K562 (cell line): ENCODE results near the gene CPSF7. TPM values are rescaled to one million over a fixed set of nuclear protein-coding genes. Genes with fewer than 3 reads are reported as not detected.

ENCODE experiments used
- CC2D1A ChIP-seq: fragments of 450-650 bp; IDR thresholded peaks from 2 replicates; pipeline ENCODE4 v1.6.1; 2017; ENCODE audit warnings: mild to moderate bottlenecking
- ELF4 ChIP-seq: fragments of 450-650 bp; formaldehyde crosslinking; IDR thresholded peaks from 2 replicates; pipeline ENCODE4 v1.4.0; 2022; ENCODE audit warnings: missing genetic modification characterization
- GATA2 ChIP-seq: sonication (generic); formaldehyde crosslinking; IDR thresholded peaks from 2 replicates; pipeline ENCODE4 v1.4.0; 2020; ENCODE audit warnings: mild to moderate bottlenecking, missing genetic modification reagents
- KDM5B ChIP-seq: fragments of 200-600 bp; sonication (generic); IDR thresholded peaks from 2 replicates; pipeline ENCODE4 v1.6.1; 2012; ENCODE audit warnings: low read depth, mild to moderate bottlenecking, moderate library complexity, low read length, control low read depth, inconsistent platforms; ENCODE audit not compliant: insufficient replicate concordance
- MXI1 ChIP-seq: IDR thresholded peaks from 2 replicates; pipeline ENCODE4 v1.6.1; 2011; ENCODE audit warnings: low read depth, mild to moderate bottlenecking, improper control_type of control experiment, low read length
- PCBP2 ChIP-seq: fragments of 200-400 bp; formaldehyde crosslinking; IDR thresholded peaks from 2 replicates; pipeline ENCODE4 v1.6.1; 2018; ENCODE audit warnings: low read length, low read depth, mild to moderate bottlenecking, moderate library complexity; ENCODE audit not compliant: poor library complexity, severe bottlenecking
- ZNF444 ChIP-seq: fragments of 250-450 bp; sonication (Bioruptor Pico); IDR thresholded peaks from 2 replicates; pipeline ENCODE4 v1.4.0; 2020; ENCODE audit warnings: mild to moderate bottlenecking, moderate library complexity
- ZZZ3 ChIP-seq: fragments of 450-650 bp; IDR thresholded peaks from 2 replicates; pipeline ENCODE4 v1.6.1; 2016; ENCODE audit warnings: antibody characterized with exemption, mild to moderate bottlenecking, moderate library complexity
- polyA plus RNA-seq, 8 experiments: library from polyadenylated mRNA; depleted of rRNA in 4 of 8; stranded (reverse) in 5 of 8; unstranded in 3 of 8; fragments of >200 nt; fragmentation: Nextera tagmentation in 2 of 8; fragmentation: Illumina TruSeq in 1 of 8; extraction: Ambion mirVana in 2 of 8; extraction: Trizol in 1 of 8; gene quantifications; 2 replicates each; pipeline versions ENCODE4 v1.2.1 to v1.2.3, GENCODE V29; 2011 to 2014; ENCODE audit warnings: inconsistent platforms in 1 of 8, missing spikeins in 1 of 8
- total RNA-seq, 7 experiments: library from RNA; depleted of rRNA in 6 of 7; stranded (reverse); fragments of >200 nt in 6 of 7; fragmentation: Illumina TruSeq in 2 of 7; extraction: Trizol in 2 of 7; gene quantifications; 2 replicates each; pipeline versions ENCODE4 v1.2.1 to v1.2.3, GENCODE V29; 2011 to 2021; ENCODE audit warnings: low replicate concordance in 1 of 7
- TF ChIP-seq, protein P1 (sequence below): fragments of 150-350 bp; conservative IDR thresholded peaks from 2 replicates; pipeline ENCODE4 v1.6.1; 2014; ENCODE audit warnings: low read length
- TF ChIP-seq, protein P2 (sequence below): sonication (generic); formaldehyde crosslinking; IDR thresholded peaks from 2 replicates; pipeline ENCODE4 v1.8.0; 2022; ENCODE audit warnings: mild to moderate bottlenecking, low read depth, missing genetic modification reagents
- TF ChIP-seq, protein P3 (sequence below): fragments of 450-650 bp; IDR thresholded peaks from 2 replicates; pipeline ENCODE4 v1.6.1; 2016; ENCODE audit warnings: mild to moderate bottlenecking, moderate library complexity

CPSF7 gene
- total and polyA plus RNA-seq, 9 of the 15 experiments (the other 6 are each of a cell fraction or from before 2014, with no cell fraction given): 14.8 to 104 (median 44.1) TPM

DNA sequence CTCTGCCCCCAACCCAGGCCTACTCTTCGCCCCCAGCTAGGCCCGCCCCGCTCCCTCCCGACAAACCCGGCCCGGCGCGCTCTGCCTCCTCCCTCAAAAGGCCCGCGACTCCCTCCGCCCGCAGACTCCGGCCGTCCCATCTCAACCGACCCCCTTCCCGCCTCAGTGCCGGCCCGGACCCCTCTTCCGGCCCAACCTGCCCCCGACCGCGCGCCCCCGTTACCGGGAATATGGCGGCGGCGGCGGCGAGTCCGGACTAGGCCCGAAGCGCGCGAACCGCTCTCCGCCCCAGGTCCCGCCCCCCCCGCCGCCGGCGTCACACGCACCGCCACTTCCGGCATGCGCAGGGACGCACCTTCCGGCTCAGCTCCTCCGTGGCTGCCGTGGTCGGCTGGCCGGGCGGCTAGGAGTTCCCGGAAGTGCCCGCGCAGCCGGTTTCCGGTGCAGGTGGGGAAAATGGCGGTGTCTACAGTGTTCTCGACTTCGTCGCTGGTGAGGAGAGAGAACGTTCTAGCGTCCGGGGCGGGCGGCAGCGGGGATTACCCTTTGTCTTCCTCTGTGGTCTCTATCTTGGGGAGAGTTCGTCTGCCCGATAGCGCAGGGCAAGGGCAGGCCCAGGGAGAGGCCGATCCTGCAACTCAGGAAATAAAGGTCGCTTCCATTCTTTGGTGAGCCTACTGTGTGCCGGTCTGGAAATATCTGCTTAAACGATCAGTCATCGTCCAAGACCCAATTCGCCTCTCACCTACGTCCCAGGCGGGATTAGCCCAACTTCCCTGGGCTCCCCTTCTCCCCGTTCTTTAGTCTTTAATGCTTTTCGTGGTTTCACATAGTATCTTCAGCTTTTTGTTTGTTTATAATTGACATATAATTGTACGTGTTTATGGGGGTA lies at the start of gene CPSF7, which contains the start of gene SDHAF2 (continued):
- TF ChIP-seq, protein P1, sequence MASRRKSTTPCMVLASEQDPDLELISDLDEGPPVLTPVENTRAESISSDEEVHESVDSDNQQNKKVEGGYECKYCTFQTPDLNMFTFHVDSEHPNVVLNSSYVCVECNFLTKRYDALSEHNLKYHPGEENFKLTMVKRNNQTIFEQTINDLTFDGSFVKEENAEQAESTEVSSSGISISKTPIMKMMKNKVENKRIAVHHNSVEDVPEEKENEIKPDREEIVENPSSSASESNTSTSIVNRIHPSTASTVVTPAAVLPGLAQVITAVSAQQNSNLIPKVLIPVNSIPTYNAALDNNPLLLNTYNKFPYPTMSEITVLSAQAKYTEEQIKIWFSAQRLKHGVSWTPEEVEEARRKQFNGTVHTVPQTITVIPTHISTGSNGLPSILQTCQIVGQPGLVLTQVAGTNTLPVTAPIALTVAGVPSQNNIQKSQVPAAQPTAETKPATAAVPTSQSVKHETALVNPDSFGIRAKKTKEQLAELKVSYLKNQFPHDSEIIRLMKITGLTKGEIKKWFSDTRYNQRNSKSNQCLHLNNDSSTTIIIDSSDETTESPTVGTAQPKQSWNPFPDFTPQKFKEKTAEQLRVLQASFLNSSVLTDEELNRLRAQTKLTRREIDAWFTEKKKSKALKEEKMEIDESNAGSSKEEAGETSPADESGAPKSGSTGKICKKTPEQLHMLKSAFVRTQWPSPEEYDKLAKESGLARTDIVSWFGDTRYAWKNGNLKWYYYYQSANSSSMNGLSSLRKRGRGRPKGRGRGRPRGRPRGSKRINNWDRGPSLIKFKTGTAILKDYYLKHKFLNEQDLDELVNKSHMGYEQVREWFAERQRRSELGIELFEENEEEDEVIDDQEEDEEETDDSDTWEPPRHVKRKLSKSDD: 0 out of 2 replicates have a peak, but pooled peaks have one; percentile 41
- peak; percentile 32 for TF ChIP-seq PCBP2
- TF ChIP-seq CC2D1A: no peak
- no peak for TF ChIP-seq ZNF444 (CRISPR knock-in tag)
- TF ChIP-seq MXI1: no peak
- 0 out of 2 replicates have a peak, but pooled peaks have one; percentile 74 for TF ChIP-seq ELF4 (CRISPR knock-in tag)
- TF ChIP-seq KDM5B: peak; percentile 78
- TF ChIP-seq, protein P2, sequence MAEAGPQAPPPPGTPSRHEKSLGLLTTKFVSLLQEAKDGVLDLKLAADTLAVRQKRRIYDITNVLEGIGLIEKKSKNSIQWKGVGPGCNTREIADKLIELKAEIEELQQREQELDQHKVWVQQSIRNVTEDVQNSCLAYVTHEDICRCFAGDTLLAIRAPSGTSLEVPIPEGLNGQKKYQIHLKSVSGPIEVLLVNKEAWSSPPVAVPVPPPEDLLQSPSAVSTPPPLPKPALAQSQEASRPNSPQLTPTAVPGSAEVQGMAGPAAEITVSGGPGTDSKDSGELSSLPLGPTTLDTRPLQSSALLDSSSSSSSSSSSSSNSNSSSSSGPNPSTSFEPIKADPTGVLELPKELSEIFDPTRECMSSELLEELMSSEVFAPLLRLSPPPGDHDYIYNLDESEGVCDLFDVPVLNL (CRISPR knock-in tag): peak; percentile 86; the same call in 1 of the 2 replicates
- TF ChIP-seq, protein P3, sequence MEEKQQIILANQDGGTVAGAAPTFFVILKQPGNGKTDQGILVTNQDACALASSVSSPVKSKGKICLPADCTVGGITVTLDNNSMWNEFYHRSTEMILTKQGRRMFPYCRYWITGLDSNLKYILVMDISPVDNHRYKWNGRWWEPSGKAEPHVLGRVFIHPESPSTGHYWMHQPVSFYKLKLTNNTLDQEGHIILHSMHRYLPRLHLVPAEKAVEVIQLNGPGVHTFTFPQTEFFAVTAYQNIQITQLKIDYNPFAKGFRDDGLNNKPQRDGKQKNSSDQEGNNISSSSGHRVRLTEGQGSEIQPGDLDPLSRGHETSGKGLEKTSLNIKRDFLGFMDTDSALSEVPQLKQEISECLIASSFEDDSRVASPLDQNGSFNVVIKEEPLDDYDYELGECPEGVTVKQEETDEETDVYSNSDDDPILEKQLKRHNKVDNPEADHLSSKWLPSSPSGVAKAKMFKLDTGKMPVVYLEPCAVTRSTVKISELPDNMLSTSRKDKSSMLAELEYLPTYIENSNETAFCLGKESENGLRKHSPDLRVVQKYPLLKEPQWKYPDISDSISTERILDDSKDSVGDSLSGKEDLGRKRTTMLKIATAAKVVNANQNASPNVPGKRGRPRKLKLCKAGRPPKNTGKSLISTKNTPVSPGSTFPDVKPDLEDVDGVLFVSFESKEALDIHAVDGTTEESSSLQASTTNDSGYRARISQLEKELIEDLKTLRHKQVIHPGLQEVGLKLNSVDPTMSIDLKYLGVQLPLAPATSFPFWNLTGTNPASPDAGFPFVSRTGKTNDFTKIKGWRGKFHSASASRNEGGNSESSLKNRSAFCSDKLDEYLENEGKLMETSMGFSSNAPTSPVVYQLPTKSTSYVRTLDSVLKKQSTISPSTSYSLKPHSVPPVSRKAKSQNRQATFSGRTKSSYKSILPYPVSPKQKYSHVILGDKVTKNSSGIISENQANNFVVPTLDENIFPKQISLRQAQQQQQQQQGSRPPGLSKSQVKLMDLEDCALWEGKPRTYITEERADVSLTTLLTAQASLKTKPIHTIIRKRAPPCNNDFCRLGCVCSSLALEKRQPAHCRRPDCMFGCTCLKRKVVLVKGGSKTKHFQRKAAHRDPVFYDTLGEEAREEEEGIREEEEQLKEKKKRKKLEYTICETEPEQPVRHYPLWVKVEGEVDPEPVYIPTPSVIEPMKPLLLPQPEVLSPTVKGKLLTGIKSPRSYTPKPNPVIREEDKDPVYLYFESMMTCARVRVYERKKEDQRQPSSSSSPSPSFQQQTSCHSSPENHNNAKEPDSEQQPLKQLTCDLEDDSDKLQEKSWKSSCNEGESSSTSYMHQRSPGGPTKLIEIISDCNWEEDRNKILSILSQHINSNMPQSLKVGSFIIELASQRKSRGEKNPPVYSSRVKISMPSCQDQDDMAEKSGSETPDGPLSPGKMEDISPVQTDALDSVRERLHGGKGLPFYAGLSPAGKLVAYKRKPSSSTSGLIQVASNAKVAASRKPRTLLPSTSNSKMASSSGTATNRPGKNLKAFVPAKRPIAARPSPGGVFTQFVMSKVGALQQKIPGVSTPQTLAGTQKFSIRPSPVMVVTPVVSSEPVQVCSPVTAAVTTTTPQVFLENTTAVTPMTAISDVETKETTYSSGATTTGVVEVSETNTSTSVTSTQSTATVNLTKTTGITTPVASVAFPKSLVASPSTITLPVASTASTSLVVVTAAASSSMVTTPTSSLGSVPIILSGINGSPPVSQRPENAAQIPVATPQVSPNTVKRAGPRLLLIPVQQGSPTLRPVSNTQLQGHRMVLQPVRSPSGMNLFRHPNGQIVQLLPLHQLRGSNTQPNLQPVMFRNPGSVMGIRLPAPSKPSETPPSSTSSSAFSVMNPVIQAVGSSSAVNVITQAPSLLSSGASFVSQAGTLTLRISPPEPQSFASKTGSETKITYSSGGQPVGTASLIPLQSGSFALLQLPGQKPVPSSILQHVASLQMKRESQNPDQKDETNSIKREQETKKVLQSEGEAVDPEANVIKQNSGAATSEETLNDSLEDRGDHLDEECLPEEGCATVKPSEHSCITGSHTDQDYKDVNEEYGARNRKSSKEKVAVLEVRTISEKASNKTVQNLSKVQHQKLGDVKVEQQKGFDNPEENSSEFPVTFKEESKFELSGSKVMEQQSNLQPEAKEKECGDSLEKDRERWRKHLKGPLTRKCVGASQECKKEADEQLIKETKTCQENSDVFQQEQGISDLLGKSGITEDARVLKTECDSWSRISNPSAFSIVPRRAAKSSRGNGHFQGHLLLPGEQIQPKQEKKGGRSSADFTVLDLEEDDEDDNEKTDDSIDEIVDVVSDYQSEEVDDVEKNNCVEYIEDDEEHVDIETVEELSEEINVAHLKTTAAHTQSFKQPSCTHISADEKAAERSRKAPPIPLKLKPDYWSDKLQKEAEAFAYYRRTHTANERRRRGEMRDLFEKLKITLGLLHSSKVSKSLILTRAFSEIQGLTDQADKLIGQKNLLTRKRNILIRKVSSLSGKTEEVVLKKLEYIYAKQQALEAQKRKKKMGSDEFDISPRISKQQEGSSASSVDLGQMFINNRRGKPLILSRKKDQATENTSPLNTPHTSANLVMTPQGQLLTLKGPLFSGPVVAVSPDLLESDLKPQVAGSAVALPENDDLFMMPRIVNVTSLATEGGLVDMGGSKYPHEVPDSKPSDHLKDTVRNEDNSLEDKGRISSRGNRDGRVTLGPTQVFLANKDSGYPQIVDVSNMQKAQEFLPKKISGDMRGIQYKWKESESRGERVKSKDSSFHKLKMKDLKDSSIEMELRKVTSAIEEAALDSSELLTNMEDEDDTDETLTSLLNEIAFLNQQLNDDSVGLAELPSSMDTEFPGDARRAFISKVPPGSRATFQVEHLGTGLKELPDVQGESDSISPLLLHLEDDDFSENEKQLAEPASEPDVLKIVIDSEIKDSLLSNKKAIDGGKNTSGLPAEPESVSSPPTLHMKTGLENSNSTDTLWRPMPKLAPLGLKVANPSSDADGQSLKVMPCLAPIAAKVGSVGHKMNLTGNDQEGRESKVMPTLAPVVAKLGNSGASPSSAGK: no peak
- peak; percentile 47; the same call in 1 of the 2 replicates for TF ChIP-seq GATA2 (CRISPR knock-in tag)
- peak; percentile 90 for TF ChIP-seq ZZZ3
